GM18511 (cell line): ENCODE measurements around the gene MFSD2A.
"Not testable (repeated sequence)": the region's sequence is repeated elsewhere in the genome, so short reads cannot be mapped to it uniquely, and the experiment has no call there.

Source experiments
- ATAC-seq: cut with Tn5 transposase; IDR thresholded peaks from one replicate; pipeline ENCODE4 v1.9.1; 2021; ENCODE audit warnings: mild to moderate bottlenecking, moderate library complexity; ENCODE audit not compliant: unreplicated experiment

MFSD2A gene

DNA sequence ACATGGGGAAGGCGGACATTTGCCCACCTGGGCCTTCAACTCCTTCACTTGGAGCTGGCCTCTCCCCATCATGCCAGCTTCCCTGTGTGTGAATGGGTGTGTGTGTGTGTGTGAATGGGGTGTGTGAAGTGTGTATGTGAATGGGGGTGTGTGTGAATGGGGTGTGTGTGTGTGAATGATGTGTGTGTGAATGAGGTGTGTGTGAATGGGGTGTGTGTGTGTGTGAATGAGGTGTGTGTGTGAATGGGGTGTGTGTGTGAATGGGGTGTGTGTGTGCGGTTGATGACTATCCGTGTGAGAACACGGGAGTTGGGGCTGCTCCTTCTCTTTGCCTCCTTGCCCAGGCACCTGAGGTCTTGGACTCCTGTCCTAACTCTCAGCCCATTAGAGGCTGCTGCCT, 9.6 kb downstream of the MFSD2A start:
- ATAC-seq = no peak

GRCh38 chr1:39965044-39965443, 10.1 kb downstream of the MFSD2A start:
- ATAC-seq = no peak

DNA sequence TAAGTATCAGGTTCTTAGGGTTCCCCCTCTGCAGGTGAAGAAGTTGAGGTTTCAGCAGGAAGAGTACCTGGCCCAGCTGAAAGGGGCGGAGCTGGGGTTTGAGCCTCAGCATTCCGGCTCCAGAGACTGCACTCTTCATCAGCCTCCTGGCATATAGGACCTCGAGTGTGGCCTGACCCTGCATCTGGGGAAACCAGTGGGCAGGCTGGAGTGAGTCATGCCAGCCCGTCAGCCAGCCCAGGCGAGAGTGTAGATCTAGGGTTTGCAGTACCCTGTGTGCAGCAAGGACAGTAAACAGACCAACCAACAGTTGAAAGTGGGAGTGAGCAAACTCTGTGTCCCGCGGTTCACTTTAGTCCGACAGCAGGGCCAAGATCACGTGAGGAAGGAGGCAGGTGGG, 14.1 kb downstream of the MFSD2A start:
- ATAC-seq = no peak

GRCh38 chr1:39969531-39970270, 14.8 kb downstream of the MFSD2A start:
- no peak for ATAC-seq

- no peak for ATAC-seq
These were observed 15.3 kb downstream of the MFSD2A start for GRCh38 chr1:39970274-39970673.

DNA sequence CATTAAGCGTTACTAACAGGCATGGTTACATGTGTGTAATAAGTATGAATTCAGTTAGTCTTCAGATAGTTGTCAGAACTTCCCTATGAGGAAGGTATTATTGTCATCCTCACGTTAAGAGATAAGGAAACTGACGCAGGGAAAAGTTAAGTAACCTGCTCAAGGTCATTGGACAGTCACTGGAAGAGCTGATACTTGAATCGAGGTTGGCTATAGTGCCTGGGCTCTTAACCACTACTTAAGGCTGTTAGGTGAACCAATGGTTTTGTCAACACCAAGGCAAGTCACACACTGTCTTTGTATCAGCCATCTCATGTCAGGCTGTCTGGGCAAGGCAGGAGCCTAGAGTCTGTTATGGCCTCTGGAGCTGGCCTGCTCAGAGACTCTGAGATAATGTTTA, 16.2 kb downstream of the MFSD2A start:
- ATAC-seq = no peak

- no peak for ATAC-seq
These were observed 18.7 kb downstream of the MFSD2A start for GRCh38 chr1:39973503-39974135.

DNA sequence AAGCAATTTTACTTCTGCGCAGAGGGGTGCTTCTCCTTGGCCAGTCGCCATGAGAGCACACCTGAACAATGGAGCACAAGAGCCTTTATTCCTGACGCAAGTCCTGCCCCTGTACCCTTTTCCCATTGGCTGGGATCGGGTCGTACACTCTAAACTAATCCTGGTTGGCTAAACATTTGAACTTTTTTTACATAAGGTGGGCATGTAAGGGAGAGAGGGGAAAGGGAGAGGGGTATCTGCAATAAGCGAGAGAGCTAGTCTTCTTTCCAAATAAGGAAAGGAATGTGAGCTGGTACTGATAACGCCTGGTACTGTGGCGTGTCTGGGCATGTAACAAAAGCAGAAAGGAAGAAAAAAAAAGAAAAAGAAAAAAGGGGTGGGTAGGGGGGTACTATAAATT, 21.8 kb downstream of the MFSD2A start:
- ATAC-seq = no peak

GRCh38 chr1:39977202-39977601, 22.3 kb downstream of the MFSD2A start:
- ATAC-seq = no peak

- ATAC-seq = no peak
These were observed 24.7 kb downstream of the MFSD2A start for GRCh38 chr1:39979654-39980053.

- no peak for ATAC-seq
These were observed 25.8 kb downstream of the MFSD2A start for GRCh38 chr1:39980555-39981313.

- no peak for ATAC-seq
These were observed 26.4 kb downstream of the MFSD2A start for GRCh38 chr1:39981385-39981784.

DNA sequence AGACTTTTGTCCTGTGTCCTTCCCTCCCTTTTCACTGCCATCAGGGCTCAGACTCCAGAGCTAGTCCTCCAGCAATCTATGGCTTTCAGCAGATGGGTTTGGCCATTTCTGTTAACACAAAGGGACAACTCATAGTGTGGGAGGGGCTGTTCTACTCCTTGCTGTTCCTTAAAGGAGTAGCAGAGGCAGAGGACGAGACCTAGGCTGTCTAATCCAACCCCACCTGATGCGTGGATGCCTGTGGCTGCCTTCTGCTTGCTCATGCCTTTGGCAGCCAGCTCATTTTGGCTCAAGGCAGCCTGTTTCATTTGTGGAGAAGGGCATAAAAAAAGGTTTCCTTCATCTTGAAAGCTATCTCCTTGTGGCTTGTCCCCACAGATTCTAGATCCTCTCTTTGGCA, 27.0 kb downstream of the MFSD2A start:
- no peak for ATAC-seq

- ATAC-seq = not testable (repeated sequence)
These were observed 29.5 kb downstream of the MFSD2A start for GRCh38 chr1:39984480-39984879.

GRCh38 chr1:39984951-39985350, 30.0 kb downstream of the MFSD2A start:
- no peak for ATAC-seq

DNA sequence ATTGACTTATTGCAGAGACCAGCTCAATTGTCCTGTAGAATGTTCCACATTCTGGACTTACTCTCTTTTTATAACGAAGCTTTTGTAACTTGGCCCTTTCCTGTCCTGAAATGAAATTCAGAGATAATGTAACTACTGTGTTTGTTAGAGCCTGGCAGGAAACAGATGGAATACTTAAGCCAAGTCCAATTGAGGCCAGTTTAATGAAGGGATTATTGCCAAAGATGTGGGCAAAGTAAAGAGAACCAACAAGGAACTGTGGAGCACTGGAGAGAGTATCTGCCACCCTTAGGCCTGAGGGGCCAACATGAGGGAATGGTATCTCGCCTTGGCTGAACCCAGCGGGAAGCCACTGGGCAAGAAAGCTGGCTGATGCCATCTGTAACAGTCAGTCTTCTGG, 32.9 kb downstream of the MFSD2A start:
- ATAC-seq = no peak

DNA sequence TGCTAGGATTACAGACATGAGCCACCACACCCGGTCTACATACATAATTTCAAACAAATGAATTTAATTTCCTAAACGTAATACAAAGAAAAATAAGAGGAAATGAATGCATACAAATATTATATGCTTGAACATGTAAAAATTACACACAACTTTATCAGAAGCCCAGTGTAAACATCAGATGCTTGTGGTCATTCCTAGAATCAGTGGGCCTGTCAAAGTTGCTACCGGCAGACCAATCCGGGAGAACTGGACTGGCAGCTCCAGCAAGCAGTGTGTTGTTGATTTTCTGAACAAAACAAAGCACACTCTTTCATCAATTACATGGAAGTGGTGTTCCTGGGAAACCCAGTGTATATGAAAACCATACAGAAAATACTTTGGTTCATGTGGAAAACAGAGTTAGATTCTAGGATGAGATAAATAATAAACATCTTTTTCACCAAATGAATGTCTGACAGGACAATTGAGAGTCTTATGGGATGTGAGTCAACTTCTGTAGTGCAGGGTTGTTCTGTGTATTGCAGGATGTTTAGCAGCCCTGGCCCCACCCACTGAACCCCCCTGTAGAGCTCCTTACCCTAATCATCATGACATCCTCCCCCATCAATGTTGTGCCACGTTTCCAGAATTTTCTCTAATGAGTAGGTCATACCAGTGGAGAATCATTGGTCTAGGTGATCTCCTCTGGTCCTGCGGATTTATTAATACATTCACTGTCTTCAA, 33.8 kb downstream of the MFSD2A start:
- no peak for ATAC-seq

GRCh38 chr1:39990428-39990827, 35.5 kb downstream of the MFSD2A start:
- ATAC-seq = no peak

DNA sequence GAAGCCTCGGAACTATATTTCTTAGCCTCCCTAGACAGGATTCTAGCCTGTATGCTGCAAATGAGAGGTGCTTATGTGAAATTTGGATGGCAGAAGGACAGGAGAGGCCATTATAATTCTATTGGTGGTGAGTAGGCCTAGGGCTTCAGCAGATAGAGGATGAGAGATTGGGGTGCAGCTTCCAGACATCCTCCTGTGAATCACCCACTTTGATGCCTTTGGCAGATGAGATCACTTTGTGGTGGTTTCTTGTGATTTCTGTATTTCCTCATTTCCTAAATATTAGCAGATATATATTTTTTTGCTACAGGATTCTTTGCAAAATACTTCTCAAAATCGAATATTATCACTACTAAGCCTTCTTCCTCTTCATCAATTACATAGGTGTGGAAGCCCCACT, 37.3 kb downstream of the MFSD2A start:
- no peak for ATAC-seq

GRCh38 chr1:39992888-39993287, 37.9 kb downstream of the MFSD2A start:
- ATAC-seq = no peak

GRCh38 chr1:39995973-39996393, 41.0 kb downstream of the MFSD2A start:
- peak; percentile 87 for ATAC-seq
